Progenitor cell of endocrine pancreas (in vitro differentiated cells): ENCODE results near the gene PDHX. TPM values are rescaled to one million over a fixed set of nuclear protein-coding genes. Genes with fewer than 3 reads are reported as not detected.

Source experiments
- DNase-seq: peaks from one replicate; pipeline ENCODE4 v3.0.0; 2021; ENCODE audit warnings: low spot score; ENCODE audit not compliant: unreplicated experiment
- H3K27ac Mint-ChIP-seq: 2 replicates; pipeline ENCODE4 v1.8.0; 2021; ENCODE audit warnings: mild to moderate bottlenecking, moderate library complexity, mixed read lengths
- H3K27me3 Mint-ChIP-seq: 2 replicates; pipeline ENCODE4 v1.8.0; 2021; ENCODE audit warnings: mixed read lengths
- H3K36me3 Mint-ChIP-seq: 2 replicates; pipeline ENCODE4 v1.8.0; 2022; ENCODE audit warnings: mixed read lengths; ENCODE audit not compliant: insufficient read depth
- H3K4me1 Mint-ChIP-seq: 2 replicates; pipeline ENCODE4 v1.8.0; 2021; ENCODE audit warnings: low read depth, mixed read lengths
- H3K4me3 Mint-ChIP-seq: 2 replicates; pipeline ENCODE4 v1.8.0; 2021; ENCODE audit warnings: low read depth, mild to moderate bottlenecking, moderate library complexity, mixed read lengths
- H3K9me3 Mint-ChIP-seq: 2 replicates; pipeline ENCODE4 v1.8.0; 2021; ENCODE audit warnings: low read depth, mixed read lengths
- CTCF ChIP-seq: fragments of 200-600 bp; sonication (generic); IDR thresholded peaks from one replicate; pipeline ENCODE4 v1.5.0; 2021; ENCODE audit warnings: antibody characterized with exemption, mild to moderate bottlenecking; ENCODE audit not compliant: unreplicated experiment
- total RNA-seq: library from RNA; stranded (reverse); gene quantifications from 2 replicates; pipeline ENCODE4 v1.2.1, GENCODE V29; 2021

The PDHX gene
- total RNA-seq, 1 donor from 2014 or later, result 39.9 TPM

GRCh38 chr11:34963351-34963750 lies 46.9 kb downstream of the PDHX start:
- Mint-ChIP-seq H3K9me3 (no peaks in the 10 kb centered on the region), H3K27ac (no peak overlapping the region), H3K4me1 (no peaks in the 10 kb centered on the region), H3K36me3 (peaks cover 24% of the 10 kb centered on the region), H3K27me3 (no peaks in the 10 kb centered on the region), H3K4me3 (no peak overlapping the region)
- DNase-seq, result no peak
- TF ChIP-seq CTCF, result no peak

GRCh38 chr11:34964610-34965331 lies 48.4 kb downstream of the PDHX start:
- TF ChIP-seq CTCF, result no peak
- H3K36me3 Mint-ChIP-seq, result peaks cover 26% of the 10 kb centered on the region
- no peaks in the 10 kb centered on the region for H3K4me1 Mint-ChIP-seq
- H3K4me3 Mint-ChIP-seq, result no peak overlapping the region
- H3K27ac Mint-ChIP-seq, result no peak overlapping the region
- no peaks in the 10 kb centered on the region for H3K9me3 Mint-ChIP-seq
- DNase-seq, result no peak
- H3K27me3 Mint-ChIP-seq, result no peaks in the 10 kb centered on the region

- Mint-ChIP-seq H3K36me3 (peaks cover 45% of the 10 kb centered on the region), H3K4me3 (no peak overlapping the region), H3K27me3 (no peaks in the 10 kb centered on the region), H3K27ac (no peak overlapping the region), H3K4me1 (no peaks in the 10 kb centered on the region), H3K9me3 (peaks cover 6% of the 10 kb centered on the region)
- no peak for TF ChIP-seq CTCF
- DNase-seq, result no peak
Measured at GRCh38 chr11:34968862-34969261, 52.4 kb downstream of the PDHX start.

- H3K36me3 Mint-ChIP-seq, result peaks cover 50% of the 10 kb centered on the region
- no peak overlapping the region for H3K27ac Mint-ChIP-seq
- no peak overlapping the region for H3K4me3 Mint-ChIP-seq
- no peak for TF ChIP-seq CTCF
- peaks cover under 1% of the 10 kb centered on the region for H3K4me1 Mint-ChIP-seq
- DNase-seq, result no peak
- no peaks in the 10 kb centered on the region for H3K27me3 Mint-ChIP-seq
- peaks cover 7% of the 10 kb centered on the region for H3K9me3 Mint-ChIP-seq
Measured at GRCh38 chr11:34970033-34970432, 53.6 kb downstream of the PDHX start.

- Mint-ChIP-seq H3K36me3 (peaks cover 55% of the 10 kb centered on the region), H3K27me3 (no peaks in the 10 kb centered on the region), H3K4me1 (peaks cover 5% of the 10 kb centered on the region), H3K9me3 (peaks cover 10% of the 10 kb centered on the region), H3K27ac (no peak overlapping the region), H3K4me3 (no peak overlapping the region)
- TF ChIP-seq CTCF, result no peak
- no peak for DNase-seq
Measured at GRCh38 chr11:34970480-34970879, 54.1 kb downstream of the PDHX start.
